22Rv1 (cell line): ENCODE results near the gene MIEF1.

Experiments
- ZFX ChIP-seq: fragments of 450-650 bp; IDR thresholded peaks from 2 replicates; pipeline ENCODE4 v1.6.1; 2017; ENCODE audit warnings: antibody characterized with exemption, borderline replicate concordance
- TF ChIP-seq, protein P1 (sequence below): fragments of 450-650 bp; IDR thresholded peaks from 2 replicates; pipeline ENCODE4 v1.5.1; 2017; ENCODE audit warnings: mild to moderate bottlenecking

DNA sequence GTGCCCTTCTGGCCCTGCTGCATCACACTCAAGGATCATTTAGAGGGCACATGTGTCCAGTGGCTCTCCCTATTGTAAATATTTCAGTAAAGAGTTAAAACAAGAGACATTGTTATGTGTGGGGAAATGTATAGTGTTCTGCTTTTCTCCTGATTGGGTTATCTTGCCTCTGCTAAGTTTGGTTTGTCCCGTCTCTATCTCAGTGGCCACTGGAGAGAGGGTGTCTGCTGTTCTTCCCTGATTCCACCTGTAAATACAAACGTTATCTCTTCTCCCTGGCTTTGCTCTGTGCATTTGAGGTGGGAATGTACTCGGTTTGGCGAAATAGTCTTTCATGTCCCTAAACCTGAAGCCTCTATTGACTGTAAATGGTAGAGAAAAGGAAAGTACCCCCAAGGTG lies 6.3 kb downstream of the MIEF1 start:
- TF ChIP-seq, protein P1, sequence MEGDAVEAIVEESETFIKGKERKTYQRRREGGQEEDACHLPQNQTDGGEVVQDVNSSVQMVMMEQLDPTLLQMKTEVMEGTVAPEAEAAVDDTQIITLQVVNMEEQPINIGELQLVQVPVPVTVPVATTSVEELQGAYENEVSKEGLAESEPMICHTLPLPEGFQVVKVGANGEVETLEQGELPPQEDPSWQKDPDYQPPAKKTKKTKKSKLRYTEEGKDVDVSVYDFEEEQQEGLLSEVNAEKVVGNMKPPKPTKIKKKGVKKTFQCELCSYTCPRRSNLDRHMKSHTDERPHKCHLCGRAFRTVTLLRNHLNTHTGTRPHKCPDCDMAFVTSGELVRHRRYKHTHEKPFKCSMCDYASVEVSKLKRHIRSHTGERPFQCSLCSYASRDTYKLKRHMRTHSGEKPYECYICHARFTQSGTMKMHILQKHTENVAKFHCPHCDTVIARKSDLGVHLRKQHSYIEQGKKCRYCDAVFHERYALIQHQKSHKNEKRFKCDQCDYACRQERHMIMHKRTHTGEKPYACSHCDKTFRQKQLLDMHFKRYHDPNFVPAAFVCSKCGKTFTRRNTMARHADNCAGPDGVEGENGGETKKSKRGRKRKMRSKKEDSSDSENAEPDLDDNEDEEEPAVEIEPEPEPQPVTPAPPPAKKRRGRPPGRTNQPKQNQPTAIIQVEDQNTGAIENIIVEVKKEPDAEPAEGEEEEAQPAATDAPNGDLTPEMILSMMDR: no peak
- no peak for TF ChIP-seq ZFX
